K562 (cell line): ENCODE measurements around the gene NAPB. TPM values are rescaled to one million over a fixed set of nuclear protein-coding genes. Genes with fewer than 3 reads are reported as not detected.
A peak's percentile ranks its signal among the peaks of the same experiment; 100 is the strongest.

Experiments used
- ARID2 ChIP-seq: fragments of 450-650 bp; IDR thresholded peaks from 2 replicates; pipeline ENCODE4 v1.6.1; 2017; ENCODE audit warnings: antibody characterized with exemption, mild to moderate bottlenecking
- CC2D1A ChIP-seq: fragments of 450-650 bp; IDR thresholded peaks from 2 replicates; pipeline ENCODE4 v1.6.1; 2017; ENCODE audit warnings: mild to moderate bottlenecking
- DEAF1 ChIP-seq: fragments of 450-650 bp; formaldehyde crosslinking; IDR thresholded peaks from 2 replicates; pipeline ENCODE4 v1.4.0; 2020; ENCODE audit warnings: mild to moderate bottlenecking, moderate library complexity
- ZBTB43 ChIP-seq: sonication (generic); formaldehyde crosslinking; IDR thresholded peaks from 2 replicates; pipeline ENCODE4 v1.8.0; 2023; ENCODE audit warnings: mild to moderate bottlenecking, missing genetic modification reagents
- ZSCAN32 ChIP-seq: fragments of 450-650 bp; formaldehyde crosslinking; IDR thresholded peaks from 2 replicates; pipeline ENCODE4 v1.4.0; 2020; ENCODE audit warnings: mild to moderate bottlenecking, moderate library complexity
- polyA plus RNA-seq, 8 experiments: library from polyadenylated mRNA; depleted of rRNA in 4 of 8; stranded (reverse) in 5 of 8; unstranded in 3 of 8; fragments of >200 nt; fragmentation: Nextera tagmentation in 2 of 8; fragmentation: Illumina TruSeq in 1 of 8; extraction: Ambion mirVana in 2 of 8; extraction: Trizol in 1 of 8; gene quantifications; 2 replicates each; pipeline versions ENCODE4 v1.2.1 to v1.2.3, GENCODE V29; 2011 to 2014; ENCODE audit warnings: inconsistent platforms in 1 of 8, missing spikeins in 1 of 8
- total RNA-seq, 7 experiments: library from RNA; depleted of rRNA in 6 of 7; stranded (reverse); fragments of >200 nt in 6 of 7; fragmentation: Illumina TruSeq in 2 of 7; extraction: Trizol in 2 of 7; gene quantifications; 2 replicates each; pipeline versions ENCODE4 v1.2.1 to v1.2.3, GENCODE V29; 2011 to 2021; ENCODE audit warnings: low replicate concordance in 1 of 7
- TF ChIP-seq, protein P1 (sequence below), 2 experiments: fragments of 450-650 bp; formaldehyde crosslinking in 1 of 2; IDR thresholded peaks; 2 replicates each; pipeline versions ENCODE4 v1.4.0 to v1.6.1; 2014 to 2020; ENCODE audit warnings: mild to moderate bottlenecking in 2 of 2, borderline replicate concordance in 1 of 2, low read depth in 1 of 2
- TF ChIP-seq, protein P2 (sequence below): fragments of 450-650 bp; IDR thresholded peaks from 2 replicates; pipeline ENCODE4 v1.6.1; 2016

Gene NAPB
- total and polyA plus RNA-seq, 9 of the 15 experiments (the other 6 are each of a cell fraction or from before 2014, with no cell fraction given): 1.4 to 7.7 (median 5.2) TPM

- TF ChIP-seq DEAF1 (CRISPR knock-in tag) (peak; percentile 59), CC2D1A (0 out of 2 replicates have a peak, but pooled peaks have one; percentile 46), ZSCAN32 (CRISPR knock-in tag) (no peak), ZBTB43 (CRISPR knock-in tag) (no peak), ARID2 (peak; percentile 38; the same call in 1 of the 2 replicates)
- TF ChIP-seq, protein P1, sequence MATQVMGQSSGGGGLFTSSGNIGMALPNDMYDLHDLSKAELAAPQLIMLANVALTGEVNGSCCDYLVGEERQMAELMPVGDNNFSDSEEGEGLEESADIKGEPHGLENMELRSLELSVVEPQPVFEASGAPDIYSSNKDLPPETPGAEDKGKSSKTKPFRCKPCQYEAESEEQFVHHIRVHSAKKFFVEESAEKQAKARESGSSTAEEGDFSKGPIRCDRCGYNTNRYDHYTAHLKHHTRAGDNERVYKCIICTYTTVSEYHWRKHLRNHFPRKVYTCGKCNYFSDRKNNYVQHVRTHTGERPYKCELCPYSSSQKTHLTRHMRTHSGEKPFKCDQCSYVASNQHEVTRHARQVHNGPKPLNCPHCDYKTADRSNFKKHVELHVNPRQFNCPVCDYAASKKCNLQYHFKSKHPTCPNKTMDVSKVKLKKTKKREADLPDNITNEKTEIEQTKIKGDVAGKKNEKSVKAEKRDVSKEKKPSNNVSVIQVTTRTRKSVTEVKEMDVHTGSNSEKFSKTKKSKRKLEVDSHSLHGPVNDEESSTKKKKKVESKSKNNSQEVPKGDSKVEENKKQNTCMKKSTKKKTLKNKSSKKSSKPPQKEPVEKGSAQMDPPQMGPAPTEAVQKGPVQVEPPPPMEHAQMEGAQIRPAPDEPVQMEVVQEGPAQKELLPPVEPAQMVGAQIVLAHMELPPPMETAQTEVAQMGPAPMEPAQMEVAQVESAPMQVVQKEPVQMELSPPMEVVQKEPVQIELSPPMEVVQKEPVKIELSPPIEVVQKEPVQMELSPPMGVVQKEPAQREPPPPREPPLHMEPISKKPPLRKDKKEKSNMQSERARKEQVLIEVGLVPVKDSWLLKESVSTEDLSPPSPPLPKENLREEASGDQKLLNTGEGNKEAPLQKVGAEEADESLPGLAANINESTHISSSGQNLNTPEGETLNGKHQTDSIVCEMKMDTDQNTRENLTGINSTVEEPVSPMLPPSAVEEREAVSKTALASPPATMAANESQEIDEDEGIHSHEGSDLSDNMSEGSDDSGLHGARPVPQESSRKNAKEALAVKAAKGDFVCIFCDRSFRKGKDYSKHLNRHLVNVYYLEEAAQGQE (IDR thresholded peaks at IDR 0.05; ENCODE audit: borderline replicate concordance): peak; percentile 75
- TF ChIP-seq, protein P1 (CRISPR knock-in tag; IDR thresholded peaks at IDR 0.05; ENCODE audit: low read depth): no peak
- TF ChIP-seq, protein P2, sequence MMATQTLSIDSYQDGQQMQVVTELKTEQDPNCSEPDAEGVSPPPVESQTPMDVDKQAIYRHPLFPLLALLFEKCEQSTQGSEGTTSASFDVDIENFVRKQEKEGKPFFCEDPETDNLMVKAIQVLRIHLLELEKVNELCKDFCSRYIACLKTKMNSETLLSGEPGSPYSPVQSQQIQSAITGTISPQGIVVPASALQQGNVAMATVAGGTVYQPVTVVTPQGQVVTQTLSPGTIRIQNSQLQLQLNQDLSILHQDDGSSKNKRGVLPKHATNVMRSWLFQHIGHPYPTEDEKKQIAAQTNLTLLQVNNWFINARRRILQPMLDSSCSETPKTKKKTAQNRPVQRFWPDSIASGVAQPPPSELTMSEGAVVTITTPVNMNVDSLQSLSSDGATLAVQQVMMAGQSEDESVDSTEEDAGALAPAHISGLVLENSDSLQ: peak; percentile 83
These were observed 80.8 kb downstream of the NAPB start (continued) for GRCh38 chr20:23340524-23340923.
